OCI-LY1 (cell line): ENCODE measurements around the gene GNG13.

Source experiments
- CTCF ChIP-seq: fragments of 200-600 bp; sonication (generic), shearing (Covaris generic); IDR thresholded peaks from 2 replicates; pipeline ENCODE4 v1.5.1; 2017; ENCODE audit warnings: mild to moderate bottlenecking, antibody characterized with exemption, low read length, moderate library complexity, mixed read lengths
- EZH2 ChIP-seq: fragments of 200-600 bp; sonication (generic), shearing (Covaris generic); IDR thresholded peaks from 2 replicates; pipeline ENCODE4 v1.8.0; 2017; ENCODE audit warnings: borderline replicate concordance, mixed run types, mild to moderate bottlenecking, antibody characterized with exemption, low read length, moderate library complexity, mixed read lengths

- TF ChIP-seq EZH2 (no peak), CTCF (no peak)
Measured at GRCh38 chr16:749010-749409, 51.5 kb downstream of the GNG13 start.
